GM18511 (cell line): Measurements from ENCODE around the gene PDCD10.

Source experiments
- ATAC-seq: cut with Tn5 transposase; IDR thresholded peaks from one replicate; pipeline ENCODE4 v1.9.1; 2021; ENCODE audit warnings: mild to moderate bottlenecking, moderate library complexity; ENCODE audit not compliant: unreplicated experiment

PDCD10 gene

GRCh38 chr3:167735233-167736138 is 794 bp upstream of the PDCD10 start, which contains the start of gene SERPINI1:
SERPINI1 (plus strand) TSS chr3:167735721; CDS start chr3:167789129, 53,408 bp downstream.
- ATAC-seq = peak; percentile 66

GRCh38 chr3:167733961-167734497 is 663 bp downstream of the PDCD10 start:
- ATAC-seq = no peak

GRCh38 chr3:167732313-167733065 is 2.2 kb downstream of the PDCD10 start:
- ATAC-seq = no peak

GRCh38 chr3:167731393-167731792 is 3.3 kb downstream of the PDCD10 start:
- no peak for ATAC-seq

GRCh38 chr3:167729591-167729990 is 5.1 kb downstream of the PDCD10 start:
- no peak for ATAC-seq

GRCh38 chr3:167728632-167729323 is 5.9 kb downstream of the PDCD10 start:
- no peak for ATAC-seq

- ATAC-seq = no peak
These were observed 6.5 kb downstream of the PDCD10 start for GRCh38 chr3:167728176-167728575.

- no peak for ATAC-seq
These were observed 10.8 kb downstream of the PDCD10 start for GRCh38 chr3:167723872-167724271.

GRCh38 chr3:167723025-167723512 is 11.6 kb downstream of the PDCD10 start:
- no peak for ATAC-seq

- no peak for ATAC-seq
These were observed 16.1 kb downstream of the PDCD10 start for GRCh38 chr3:167718582-167718981.

- ATAC-seq = no peak
These were observed 17.8 kb downstream of the PDCD10 start for GRCh38 chr3:167716920-167717319.

GRCh38 chr3:167714871-167715270 is 19.8 kb downstream of the PDCD10 start:
- ATAC-seq = no peak

GRCh38 chr3:167712445-167712844 is 22.2 kb downstream of the PDCD10 start:
- no peak for ATAC-seq

GRCh38 chr3:167711439-167711838 is 23.3 kb downstream of the PDCD10 start:
- ATAC-seq = no peak

- no peak for ATAC-seq
These were observed 24.1 kb downstream of the PDCD10 start for GRCh38 chr3:167710552-167710951.

- ATAC-seq = no peak
These were observed 25.0 kb downstream of the PDCD10 start for GRCh38 chr3:167709690-167710089.

- no peak for ATAC-seq
These were observed 28.9 kb downstream of the PDCD10 start for GRCh38 chr3:167705840-167706239.

GRCh38 chr3:167700926-167701325 is 33.8 kb downstream of the PDCD10 start:
- no peak for ATAC-seq

- no peak for ATAC-seq
These were observed 34.6 kb downstream of the PDCD10 start for GRCh38 chr3:167700046-167700445.

- ATAC-seq = no peak
These were observed 40.6 kb downstream of the PDCD10 start for GRCh38 chr3:167694121-167694520.

GRCh38 chr3:167691366-167691765 is 43.3 kb downstream of the PDCD10 start:
- peak; percentile 100 for ATAC-seq
